Measurements from ENCODE around the gene ARG1. TPM values are rescaled to one million over a fixed set of nuclear protein-coding genes. Genes with fewer than 3 reads are reported as not detected.
A peak's percentile ranks its signal among the peaks of the same experiment; 100 is the strongest.

ARG1 gene
- total and polyA plus RNA-seq, 9 donors, result 0.27 to 1.8 (median 0.53) TPM

DNA sequence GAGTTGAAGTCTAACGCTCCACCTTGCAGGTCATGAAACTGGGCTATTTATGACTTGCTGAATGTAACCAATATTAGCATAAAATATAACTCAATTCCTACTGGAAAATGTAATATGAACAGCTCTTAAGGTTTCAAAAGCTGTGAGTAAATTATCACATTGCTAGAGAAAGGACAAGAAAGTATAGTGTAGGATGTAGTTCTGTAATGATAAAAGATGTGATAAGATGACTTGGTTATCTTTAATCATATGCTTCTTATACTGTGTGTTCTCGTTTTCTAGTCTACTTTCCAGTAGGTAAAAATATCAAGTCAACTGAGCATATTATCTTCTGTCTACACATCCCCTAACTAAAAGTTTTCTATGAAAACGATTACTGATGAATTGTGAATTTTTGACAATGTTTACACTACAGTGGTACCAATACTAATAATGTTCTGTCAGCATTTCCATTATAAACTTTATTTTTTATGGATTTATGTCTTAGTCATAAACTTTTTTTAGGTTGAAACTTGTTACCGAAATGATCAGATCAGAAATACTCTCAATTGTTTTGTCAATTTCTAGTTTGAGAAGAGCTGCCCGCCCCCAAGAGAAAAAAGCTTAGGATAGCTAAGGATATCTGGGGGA is 40.4 kb downstream of the ARG1 start:
- no peaks in the 10 kb centered on the region for H3K9me3 ChIP-seq (replicated peaks; ENCODE audit: control insufficient read depth, low read depth, low read length)
- peaks cover 22% of the 10 kb centered on the region for H3K36me3 ChIP-seq (ENCODE audit: control insufficient read depth, insufficient read depth, low read length)
- DNase-seq, result no peak
- H3K27me3 ChIP-seq (ENCODE audit: control insufficient read depth, insufficient read depth, low read length), result no peaks in the 10 kb centered on the region
- no peak overlapping the region for H3K27ac ChIP-seq (ENCODE audit: low read length)
- no CpG with 5 or more reads among the region's 5 CpGs for WGBS (ENCODE audit: insufficient coverage)
- no peaks in the 10 kb centered on the region for H3K4me1 ChIP-seq (ENCODE audit: control insufficient read depth, insufficient read depth, low read length)
- no peak overlapping the region for H3K4me3 ChIP-seq (ENCODE audit: low read length)

DNA sequence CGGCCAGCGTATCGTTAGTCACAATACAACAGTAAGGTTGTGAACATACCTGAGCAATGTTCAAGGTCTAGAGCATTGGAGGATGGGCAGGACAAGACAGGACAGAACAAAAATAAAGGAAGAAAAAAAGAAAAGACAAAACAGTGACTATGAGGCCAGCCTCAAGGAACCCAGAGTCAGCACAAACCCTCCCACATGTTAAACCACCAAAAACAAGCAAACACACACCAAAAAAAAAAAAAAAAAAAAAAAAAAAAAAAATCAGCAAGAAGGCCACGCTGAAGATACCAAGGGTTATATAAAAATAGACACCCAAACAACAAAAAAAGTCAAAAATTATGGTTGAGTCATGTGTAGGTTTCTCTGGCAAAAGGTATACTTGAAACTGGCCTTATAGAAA is 42.2 kb downstream of the ARG1 start:
- Histone ChIP-seq H3K9me3 (replicated peaks; ENCODE audit: control insufficient read depth, low read depth, low read length) (no peaks in the 10 kb centered on the region), H3K27ac (ENCODE audit: low read length) (no peak overlapping the region), H3K4me1 (ENCODE audit: control insufficient read depth, insufficient read depth, low read length) (no peaks in the 10 kb centered on the region), H3K27me3 (ENCODE audit: control insufficient read depth, insufficient read depth, low read length) (no peaks in the 10 kb centered on the region), H3K36me3 (ENCODE audit: control insufficient read depth, insufficient read depth, low read length) (peaks cover 24% of the 10 kb centered on the region), H3K4me3 (ENCODE audit: low read length) (no peak overlapping the region)
- no peak for DNase-seq
- 100% methylated on average over 3 of the region's 4 CpGs for WGBS (ENCODE audit: insufficient coverage)

DNA sequence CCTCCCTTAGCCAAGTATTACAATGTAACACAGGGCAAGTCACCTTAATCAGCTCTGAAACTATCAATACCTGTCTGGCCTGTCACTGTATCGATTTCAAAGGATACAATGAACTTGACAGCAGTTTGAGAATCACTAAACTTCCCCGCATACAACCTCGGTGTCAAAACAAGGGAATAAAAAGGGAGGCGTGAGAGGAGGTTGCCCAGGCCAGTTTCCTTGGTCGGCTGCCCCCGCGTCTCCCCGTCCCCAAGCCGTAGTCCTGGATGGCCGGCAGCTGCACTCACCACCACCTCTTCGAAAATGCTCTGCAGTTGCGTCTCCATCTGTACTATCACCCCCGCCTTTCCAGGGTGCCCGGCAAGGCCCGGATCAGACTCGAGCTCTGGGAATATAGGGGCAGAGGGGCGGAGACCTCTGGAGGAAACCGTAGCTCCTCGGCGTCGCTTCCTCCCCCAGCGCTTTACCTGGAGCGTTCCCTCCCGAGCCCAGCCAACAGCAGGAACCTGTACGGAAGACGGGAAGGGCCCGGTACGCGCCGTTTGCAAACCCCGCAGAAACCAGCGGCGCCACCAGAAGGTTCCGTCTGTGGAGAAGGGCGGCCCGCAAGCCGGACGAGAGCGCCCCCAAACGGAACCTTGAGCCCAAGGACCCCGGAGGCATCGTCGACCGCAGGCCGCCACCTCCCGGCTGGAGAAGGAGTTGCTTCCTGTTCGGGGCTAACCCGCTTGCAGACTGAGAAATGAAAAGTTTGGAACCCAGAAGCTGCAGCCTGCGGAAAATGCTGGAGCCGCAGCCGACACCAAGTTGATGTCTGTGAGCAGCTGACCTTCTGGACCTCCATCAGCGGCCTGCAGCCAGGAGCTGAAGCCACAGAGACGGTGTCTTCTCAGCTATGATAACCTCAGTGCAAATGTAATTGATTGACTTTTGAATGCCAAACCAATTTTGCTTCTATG is 55.0 kb downstream of the ARG1 start, which contains the start of gene MED23:
Gene MED23 (minus strand): TSS at position 519 of the 959 bp plus-strand sequence. CDS start 193 bp downstream, at position 326.
- Histone ChIP-seq H3K27me3 (ENCODE audit: control insufficient read depth, insufficient read depth, low read length) (no peaks in the 10 kb centered on the region), H3K9me3 (replicated peaks; ENCODE audit: control insufficient read depth, low read depth, low read length) (no peaks in the 10 kb centered on the region), H3K36me3 (ENCODE audit: control insufficient read depth, insufficient read depth, low read length) (peaks cover 11% of the 10 kb centered on the region), H3K27ac (ENCODE audit: low read length) (peak within 1 kb of the TSS; percentile 76), H3K4me1 (ENCODE audit: control insufficient read depth, insufficient read depth, low read length) (no peaks in the 10 kb centered on the region), H3K4me3 (ENCODE audit: low read length) (peak within 1 kb of the TSS; percentile 82)
- DNase-seq, result peak; percentile 97
- under 1% methylated on average over 39 of the region's 53 CpGs for WGBS (ENCODE audit: insufficient coverage)

DNA sequence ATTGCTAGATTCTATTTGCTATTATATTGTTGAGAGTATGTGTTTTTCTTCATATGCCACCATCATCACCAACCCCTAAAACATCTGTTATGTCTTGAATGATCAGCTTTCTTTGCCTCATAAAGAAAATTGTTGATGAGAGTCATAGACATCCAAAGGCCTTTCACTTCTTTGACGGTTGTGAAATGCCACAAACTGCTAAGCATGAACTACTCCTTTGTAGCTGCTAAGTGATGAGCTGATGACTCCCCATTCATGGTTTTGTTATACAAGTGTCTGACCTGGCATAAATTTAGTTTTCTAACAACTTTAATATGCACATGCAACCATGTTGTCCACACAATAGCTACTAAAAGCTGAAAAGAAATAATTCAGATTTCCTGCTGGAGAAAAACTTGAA is 55.7 kb downstream of the ARG1 start:
- no CpG with 5 or more reads among the region's 1 CpG for WGBS (ENCODE audit: insufficient coverage)
- H3K27me3 ChIP-seq (ENCODE audit: control insufficient read depth, insufficient read depth, low read length), result no peaks in the 10 kb centered on the region
- H3K4me3 ChIP-seq (ENCODE audit: low read length), result peak overlapping the region; percentile 82
- no peaks in the 10 kb centered on the region for H3K4me1 ChIP-seq (ENCODE audit: control insufficient read depth, insufficient read depth, low read length)
- peaks cover 5% of the 10 kb centered on the region for H3K36me3 ChIP-seq (ENCODE audit: control insufficient read depth, insufficient read depth, low read length)
- no peak for DNase-seq
- H3K27ac ChIP-seq (ENCODE audit: low read length), result no peak overlapping the region
- no peaks in the 10 kb centered on the region for H3K9me3 ChIP-seq (replicated peaks; ENCODE audit: control insufficient read depth, low read depth, low read length)

DNA sequence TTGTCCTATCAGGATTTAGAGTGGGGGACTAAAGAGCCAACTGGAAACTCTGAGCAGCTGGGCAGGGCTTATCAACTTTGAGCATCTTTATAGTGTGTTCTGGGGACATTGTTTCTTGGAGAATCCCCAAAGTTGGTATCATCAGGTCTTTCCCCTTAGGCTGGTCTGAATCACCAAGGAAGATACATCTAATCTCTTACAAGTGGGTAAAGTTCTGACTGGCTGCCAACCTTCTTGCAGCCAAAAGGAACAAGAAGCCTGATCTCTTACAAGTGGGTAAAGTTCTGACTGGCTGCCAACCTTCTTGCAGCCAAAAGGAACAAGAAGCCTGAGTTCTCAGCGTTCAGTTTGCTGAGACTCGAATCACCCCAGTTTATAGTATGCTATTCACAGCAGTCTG is 56.6 kb downstream of the ARG1 start:
- no CpG with 5 or more reads among the region's 2 CpGs for WGBS (ENCODE audit: insufficient coverage)
- Histone ChIP-seq H3K27ac (ENCODE audit: low read length) (no peak overlapping the region), H3K4me3 (ENCODE audit: low read length) (no peak overlapping the region), H3K36me3 (ENCODE audit: control insufficient read depth, insufficient read depth, low read length) (no peaks in the 10 kb centered on the region), H3K27me3 (ENCODE audit: control insufficient read depth, insufficient read depth, low read length) (no peaks in the 10 kb centered on the region), H3K4me1 (ENCODE audit: control insufficient read depth, insufficient read depth, low read length) (no peaks in the 10 kb centered on the region), H3K9me3 (replicated peaks; ENCODE audit: control insufficient read depth, low read depth, low read length) (no peaks in the 10 kb centered on the region)
- DNase-seq, result no peak

DNA sequence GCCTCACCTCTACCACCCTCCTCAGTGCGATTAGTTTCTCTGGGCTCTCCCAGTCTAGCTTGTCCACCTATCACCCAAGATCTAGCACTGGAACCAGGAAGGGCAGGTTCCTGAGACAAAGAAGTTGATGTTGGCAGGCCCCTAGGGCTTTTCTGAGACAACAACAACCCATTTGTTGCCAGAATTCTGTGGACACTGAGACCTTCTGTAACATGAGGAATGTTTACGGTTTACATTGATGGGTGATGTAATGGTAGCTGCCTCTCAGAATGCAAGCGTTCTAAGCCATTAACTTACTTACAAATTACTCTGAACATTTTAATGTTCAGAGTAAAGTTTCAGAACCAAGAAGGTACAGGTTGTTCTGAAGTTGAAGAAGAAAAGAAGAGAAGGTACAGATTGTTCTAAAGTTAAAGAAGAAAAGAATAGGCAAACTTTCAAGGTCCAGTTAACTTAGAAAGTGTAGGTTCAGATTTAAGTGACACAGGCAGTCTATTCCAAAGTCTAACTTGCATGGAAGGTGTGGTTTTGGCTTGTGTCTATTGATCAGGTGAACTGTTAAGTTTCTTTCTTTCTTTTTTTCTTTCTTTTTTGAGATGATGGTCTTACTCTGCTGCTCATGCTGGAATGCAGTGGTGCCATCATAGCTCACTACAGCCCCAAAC is 58.7 kb downstream of the ARG1 start:
- Histone ChIP-seq H3K27me3 (ENCODE audit: control insufficient read depth, insufficient read depth, low read length) (no peaks in the 10 kb centered on the region), H3K9me3 (replicated peaks; ENCODE audit: control insufficient read depth, low read depth, low read length) (no peaks in the 10 kb centered on the region), H3K4me3 (ENCODE audit: low read length) (no peak overlapping the region), H3K27ac (ENCODE audit: low read length) (no peak overlapping the region), H3K36me3 (ENCODE audit: control insufficient read depth, insufficient read depth, low read length) (no peaks in the 10 kb centered on the region), H3K4me1 (ENCODE audit: control insufficient read depth, insufficient read depth, low read length) (no peaks in the 10 kb centered on the region)
- WGBS (ENCODE audit: insufficient coverage), result no CpG with 5 or more reads among the region's 3 CpGs
- no peak for DNase-seq

Other genes starting within 250 kb of the ARG1 start
- gene MED23, start 55.0 kb downstream of the ARG1 start, total RNA-seq, result 26.4 TPM
- 10 to 100 TPM; 16.3 to 25.0 (median 20.9) TPM for gene MED23, start 55.0 kb downstream of the ARG1 start, polyA plus RNA-seq (ENCODE audit: insufficient read depth in 1 of 8, insufficient read length in 8 of 8, low replicate concordance in 1 of 8)
- gene ENPP3, start 64.1 kb downstream of the ARG1 start, total RNA-seq, result 0.31 TPM
- gene ENPP3, start 64.1 kb downstream of the ARG1 start, polyA plus RNA-seq (ENCODE audit: insufficient read depth in 1 of 8, insufficient read length in 8 of 8, low replicate concordance in 1 of 8), result 1 to 10 TPM in 1 of 8 donors, under 1 TPM in 7; 0.16 to 2.9 (median 0.35) TPM
- not detected for gene OR2A4, start 128.2 kb downstream of the ARG1 start, total RNA-seq
- under 1 TPM in 1 of 8 donors, not detected in 7; 0.14 TPM for gene OR2A4, start 128.2 kb downstream of the ARG1 start, polyA plus RNA-seq (ENCODE audit: insufficient read depth in 1 of 8, insufficient read length in 8 of 8, low replicate concordance in 1 of 8)
- gene CTAGE9, start 137.8 kb downstream of the ARG1 start, total RNA-seq, result not detected
- under 1 TPM in 1 of 8 donors, not detected in 7; 0.17 TPM for gene CTAGE9, start 137.8 kb downstream of the ARG1 start, polyA plus RNA-seq (ENCODE audit: insufficient read depth in 1 of 8, insufficient read length in 8 of 8, low replicate concordance in 1 of 8)
- 13.7 TPM for gene ENPP1, start 234.8 kb downstream of the ARG1 start, total RNA-seq
- gene ENPP1, start 234.8 kb downstream of the ARG1 start, polyA plus RNA-seq (ENCODE audit: insufficient read depth in 1 of 8, insufficient read length in 8 of 8, low replicate concordance in 1 of 8), result 10 to 100 TPM in 3 of 8 donors, 1 to 10 TPM in 5; 7.9 to 16.1 (median 8.9) TPM